ENCODE data around the gene GABBR2.

DNA sequence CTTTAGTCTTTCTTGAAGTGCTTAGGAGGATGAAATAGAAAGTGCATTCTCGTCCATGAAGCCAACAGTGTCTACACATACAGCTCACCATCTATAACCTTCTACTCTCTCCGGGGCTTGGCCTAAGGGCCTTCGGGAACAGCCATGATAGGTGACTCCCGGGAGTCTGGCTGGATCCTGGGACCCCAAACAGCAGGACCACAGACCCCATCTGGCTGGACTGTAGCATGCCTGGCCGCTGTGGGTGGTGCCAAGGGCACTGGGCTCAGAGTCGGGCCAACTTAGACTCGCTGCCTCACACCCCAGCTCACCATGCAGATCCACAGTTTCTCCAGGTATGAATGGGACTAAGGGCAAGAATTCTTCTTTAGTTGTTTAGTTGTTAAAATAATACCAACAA is 16.3 kb downstream of the GABBR2 start:
- TF ChIP-seq, protein P1, sequence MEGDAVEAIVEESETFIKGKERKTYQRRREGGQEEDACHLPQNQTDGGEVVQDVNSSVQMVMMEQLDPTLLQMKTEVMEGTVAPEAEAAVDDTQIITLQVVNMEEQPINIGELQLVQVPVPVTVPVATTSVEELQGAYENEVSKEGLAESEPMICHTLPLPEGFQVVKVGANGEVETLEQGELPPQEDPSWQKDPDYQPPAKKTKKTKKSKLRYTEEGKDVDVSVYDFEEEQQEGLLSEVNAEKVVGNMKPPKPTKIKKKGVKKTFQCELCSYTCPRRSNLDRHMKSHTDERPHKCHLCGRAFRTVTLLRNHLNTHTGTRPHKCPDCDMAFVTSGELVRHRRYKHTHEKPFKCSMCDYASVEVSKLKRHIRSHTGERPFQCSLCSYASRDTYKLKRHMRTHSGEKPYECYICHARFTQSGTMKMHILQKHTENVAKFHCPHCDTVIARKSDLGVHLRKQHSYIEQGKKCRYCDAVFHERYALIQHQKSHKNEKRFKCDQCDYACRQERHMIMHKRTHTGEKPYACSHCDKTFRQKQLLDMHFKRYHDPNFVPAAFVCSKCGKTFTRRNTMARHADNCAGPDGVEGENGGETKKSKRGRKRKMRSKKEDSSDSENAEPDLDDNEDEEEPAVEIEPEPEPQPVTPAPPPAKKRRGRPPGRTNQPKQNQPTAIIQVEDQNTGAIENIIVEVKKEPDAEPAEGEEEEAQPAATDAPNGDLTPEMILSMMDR (IDR thresholded peaks at IDR 0.05): no peak
- no peak for TF ChIP-seq POLR2A (IDR thresholded peaks at IDR 0.05)
